Karpas-422 (cell line): ENCODE data around the gene MARCHF3. TPM values are rescaled to one million over a fixed set of nuclear protein-coding genes. Genes with fewer than 3 reads are reported as not detected.

ENCODE experiments used
- DNase-seq: peaks from one replicate; pipeline ENCODE4 v3.0.0-alpha.2; 2015
- H2AFZ ChIP-seq: fragments of 200-600 bp; sonication (generic); 2 replicates; pipeline ENCODE4 v1.6.1; 2014; ENCODE audit warnings: antibody characterized with exemption, low read length, mixed read lengths
- H3K27ac ChIP-seq: fragments of 200-600 bp; sonication (generic); 2 replicates; pipeline ENCODE4 v1.5.1; 2014; ENCODE audit warnings: mild to moderate bottlenecking, low read length, moderate library complexity
- H3K27me3 ChIP-seq: fragments of 200-600 bp; sonication (generic); 2 replicates; pipeline ENCODE4 v1.6.1; 2014; ENCODE audit warnings: low read length, mixed read lengths
- H3K36me3 ChIP-seq: fragments of 200-600 bp; sonication (generic); 2 replicates; pipeline ENCODE4 v1.6.1; 2014; ENCODE audit warnings: low read length, mixed read lengths; ENCODE audit not compliant: insufficient read depth
- H3K4me1 ChIP-seq: fragments of 200-600 bp; sonication (generic); 2 replicates; pipeline ENCODE4 v1.6.1; 2014; ENCODE audit warnings: mild to moderate bottlenecking, low read length, mixed read lengths
- H3K4me2 ChIP-seq: fragments of 200-600 bp; sonication (generic); 2 replicates; pipeline ENCODE4 v1.6.1; 2014; ENCODE audit warnings: low read length, low read depth, mild to moderate bottlenecking; ENCODE audit not compliant: poor library complexity, severe bottlenecking
- H3K4me3 ChIP-seq: fragments of 200-600 bp; sonication (generic); 2 replicates; pipeline ENCODE4 v1.5.1; 2014; ENCODE audit warnings: mild to moderate bottlenecking, antibody characterized with exemption, low read length, mixed read lengths
- H3K79me2 ChIP-seq: fragments of 200-600 bp; sonication (generic); 2 replicates; pipeline ENCODE4 v1.6.1; 2014; ENCODE audit warnings: mild to moderate bottlenecking, low read length, mixed read lengths
- H3K9ac ChIP-seq: fragments of 200-600 bp; sonication (generic); 2 replicates; pipeline ENCODE4 v1.6.0; 2014; ENCODE audit warnings: low read length
- H3K9me2 ChIP-seq: fragments of 200-600 bp; sonication (generic), shearing (Covaris generic); replicated peaks from 2 replicates; pipeline ENCODE4 v1.6.0; 2014; ENCODE audit warnings: mild to moderate bottlenecking, low read length, moderate library complexity; ENCODE audit not compliant: insufficient read depth
- H3K9me3 ChIP-seq: fragments of 300-700, 200-600 bp; sonication (generic); 2 replicates; pipeline ENCODE4 v1.6.1; 2014; ENCODE audit warnings: low read length, mixed read lengths
- H4K20me1 ChIP-seq: fragments of 200-600 bp; sonication (generic); 2 replicates; pipeline ENCODE4 v1.6.1; 2014; ENCODE audit warnings: mild to moderate bottlenecking, antibody characterized with exemption, low read length, low read depth; ENCODE audit not compliant: insufficient read depth
- total RNA-seq: library from RNA; depleted of rRNA; stranded (reverse); fragments of >200 nt; shearing (Covaris generic); gene quantifications from 2 replicates; pipeline ENCODE4 v1.2.3, GENCODE V29; 2014; ENCODE audit warnings: low replicate concordance

Gene MARCHF3
- total RNA-seq, 1 experiment from 2014 or later, result 0.56 TPM

DNA sequence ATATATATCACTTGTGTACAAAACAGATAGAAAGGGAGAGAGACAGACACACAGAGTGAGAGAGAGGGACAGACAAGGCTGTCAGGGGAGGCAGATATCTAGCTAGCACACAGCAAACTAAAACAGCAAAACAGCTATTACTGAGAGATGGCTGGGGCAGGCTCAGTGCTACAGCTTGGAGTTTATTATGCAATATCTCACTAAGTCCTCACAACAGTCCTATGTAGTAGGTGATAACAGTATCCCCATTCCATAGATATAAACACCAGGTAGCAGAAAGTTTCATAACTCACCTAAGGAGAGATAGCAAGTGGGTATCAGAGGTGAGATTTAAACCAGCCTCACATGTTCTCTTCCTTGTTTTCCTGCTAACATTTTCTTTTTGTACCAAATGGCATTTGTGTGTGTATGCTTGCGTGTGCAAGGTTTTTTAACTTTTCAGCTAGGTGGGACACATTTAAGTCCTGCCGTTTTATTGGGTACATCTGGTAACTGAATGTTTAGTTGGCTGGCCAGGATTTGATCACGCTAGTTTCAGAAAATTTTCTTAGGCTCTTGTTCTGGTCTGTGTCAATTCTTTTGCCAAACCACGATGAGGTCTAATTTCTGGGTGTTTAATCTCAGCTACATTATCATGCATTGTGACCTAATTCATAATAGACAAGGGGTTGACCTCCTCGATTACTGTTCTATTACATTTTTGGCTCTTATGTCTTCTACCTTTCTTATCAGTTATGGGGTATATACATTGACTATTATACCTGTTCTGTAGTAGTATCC lies 148.3 kb downstream of the MARCHF3 start:
- no peaks in the 10 kb centered on the region for H3K9me2 ChIP-seq
- H3K4me1 ChIP-seq, result no peaks in the 10 kb centered on the region
- no peaks in the 10 kb centered on the region for H3K27me3 ChIP-seq
- H3K79me2 ChIP-seq, result no peaks in the 10 kb centered on the region
- no peaks in the 10 kb centered on the region for H3K9me3 ChIP-seq
- H3K4me2 ChIP-seq, result no peak overlapping the region
- no peaks in the 10 kb centered on the region for H4K20me1 ChIP-seq
- no peak for DNase-seq
- no peaks in the 10 kb centered on the region for H3K36me3 ChIP-seq
- no peak overlapping the region for H3K27ac ChIP-seq
- H2AFZ ChIP-seq, result no peak overlapping the region
- H3K9ac ChIP-seq, result no peak overlapping the region
- H3K4me3 ChIP-seq, result no peak overlapping the region

DNA sequence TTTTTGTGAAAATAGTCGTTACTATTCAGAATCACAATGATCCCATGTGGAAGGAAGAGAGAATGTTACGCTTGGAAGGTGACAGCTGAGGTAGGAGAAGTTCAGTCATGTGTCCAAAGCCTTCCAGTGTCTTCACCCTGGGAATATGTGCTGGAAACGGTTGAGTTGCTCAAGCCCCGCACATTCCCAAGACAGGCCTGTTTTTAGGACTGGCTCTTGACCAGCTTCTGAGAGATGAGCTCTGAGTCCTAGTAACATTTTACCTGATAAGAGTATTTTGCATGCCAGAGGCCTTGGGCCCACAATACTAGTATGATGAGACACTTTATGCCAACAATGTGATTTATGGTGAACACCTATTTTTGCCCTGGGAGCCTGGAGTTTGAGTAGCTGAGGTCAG lies 151.7 kb downstream of the MARCHF3 start:
- Histone ChIP-seq H3K27ac (no peak overlapping the region), H3K9ac (no peak overlapping the region), H3K4me3 (no peak overlapping the region), H3K27me3 (no peaks in the 10 kb centered on the region), H3K9me3 (no peaks in the 10 kb centered on the region), H2AFZ (no peak overlapping the region), H3K4me1 (no peaks in the 10 kb centered on the region), H3K79me2 (no peaks in the 10 kb centered on the region), H4K20me1 (no peaks in the 10 kb centered on the region), H3K9me2 (no peaks in the 10 kb centered on the region), H3K4me2 (no peak overlapping the region), H3K36me3 (no peaks in the 10 kb centered on the region)
- no peak for DNase-seq

DNA sequence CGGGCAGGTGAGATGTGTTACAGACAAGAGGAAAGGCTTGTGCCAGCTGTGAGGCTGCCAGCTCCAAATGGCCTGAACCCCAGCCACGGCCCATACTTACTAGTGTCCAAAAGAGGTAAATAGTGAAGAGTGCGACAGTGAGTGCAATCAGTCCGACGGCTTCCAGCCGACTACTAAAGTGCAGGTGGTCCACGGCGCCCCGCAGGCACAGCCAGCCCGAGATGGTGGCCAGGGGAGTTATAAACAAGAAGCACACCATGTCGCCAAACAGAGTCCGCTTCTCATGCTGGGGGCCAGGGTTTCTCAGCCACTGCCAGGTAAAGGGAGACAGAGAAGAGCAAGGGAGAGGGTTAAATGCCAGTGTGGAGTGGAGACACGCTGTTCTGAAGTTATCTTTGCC lies 152.3 kb downstream of the MARCHF3 start:
- Histone ChIP-seq H3K4me1 (no peaks in the 10 kb centered on the region), H3K27me3 (no peaks in the 10 kb centered on the region), H3K27ac (no peak overlapping the region), H3K36me3 (no peaks in the 10 kb centered on the region), H3K4me3 (no peak overlapping the region), H4K20me1 (no peaks in the 10 kb centered on the region), H3K79me2 (no peaks in the 10 kb centered on the region), H3K9me2 (no peaks in the 10 kb centered on the region), H2AFZ (no peak overlapping the region), H3K9me3 (no peaks in the 10 kb centered on the region), H3K9ac (no peak overlapping the region), H3K4me2 (no peak overlapping the region)
- no peak for DNase-seq

DNA sequence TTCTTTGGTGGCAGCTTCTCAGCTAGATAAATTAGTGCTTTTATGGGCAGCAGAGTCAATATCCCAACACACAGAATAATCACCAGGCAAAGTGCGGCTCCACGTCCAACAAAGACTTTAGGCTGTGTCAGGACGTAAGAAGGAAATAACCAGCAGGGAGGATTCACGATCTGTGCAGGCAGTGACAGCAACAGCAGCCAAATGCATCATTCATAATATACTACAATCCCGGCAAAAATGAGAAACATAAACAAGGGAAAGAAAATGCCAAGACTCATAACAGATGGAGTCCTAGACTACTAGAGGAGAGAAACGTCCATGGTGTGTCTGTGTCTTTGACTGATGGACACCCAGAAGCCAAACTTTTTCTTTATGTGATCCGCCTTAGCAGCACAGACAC lies 152.8 kb downstream of the MARCHF3 start:
- no peaks in the 10 kb centered on the region for H3K9me2 ChIP-seq
- H2AFZ ChIP-seq, result no peak overlapping the region
- no peak for DNase-seq
- H3K9me3 ChIP-seq, result no peaks in the 10 kb centered on the region
- H3K27me3 ChIP-seq, result no peaks in the 10 kb centered on the region
- no peak overlapping the region for H3K27ac ChIP-seq
- no peak overlapping the region for H3K4me2 ChIP-seq
- no peak overlapping the region for H3K9ac ChIP-seq
- H4K20me1 ChIP-seq, result no peaks in the 10 kb centered on the region
- no peaks in the 10 kb centered on the region for H3K36me3 ChIP-seq
- peaks cover under 1% of the 10 kb centered on the region for H3K4me1 ChIP-seq
- H3K4me3 ChIP-seq, result no peak overlapping the region
- no peaks in the 10 kb centered on the region for H3K79me2 ChIP-seq

DNA sequence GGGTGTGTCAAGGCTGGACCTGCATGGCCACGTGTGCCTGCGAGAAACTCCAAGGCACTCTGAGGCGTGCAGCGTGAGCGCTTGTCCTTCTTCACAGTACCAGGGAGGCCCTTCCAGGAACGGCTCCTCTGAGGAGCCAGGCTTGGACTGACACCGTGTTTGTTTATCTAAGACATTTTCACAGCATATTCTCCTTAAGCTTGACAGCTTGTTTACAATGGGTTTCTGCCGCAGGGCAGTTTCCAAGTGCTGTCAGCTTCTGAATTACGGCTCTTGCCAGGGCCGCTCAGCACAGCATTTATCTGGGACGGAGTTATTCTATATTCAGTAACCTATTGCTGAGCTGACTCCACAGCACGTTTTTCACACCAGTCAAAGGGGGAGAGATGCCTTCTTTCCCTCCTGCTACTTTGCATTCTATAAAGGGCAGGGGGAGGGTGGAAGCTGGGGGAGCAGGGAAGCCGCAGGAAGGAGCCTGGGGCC lies 155.0 kb downstream of the MARCHF3 start:
- H3K9me3 ChIP-seq, result no peaks in the 10 kb centered on the region
- H3K4me2 ChIP-seq, result no peak overlapping the region
- H3K27ac ChIP-seq, result no peak overlapping the region
- H3K27me3 ChIP-seq, result no peaks in the 10 kb centered on the region
- peaks cover 6% of the 10 kb centered on the region for H3K4me1 ChIP-seq
- H3K36me3 ChIP-seq, result no peaks in the 10 kb centered on the region
- no peak overlapping the region for H2AFZ ChIP-seq
- H3K9ac ChIP-seq, result no peak overlapping the region
- DNase-seq, result no peak
- no peaks in the 10 kb centered on the region for H3K79me2 ChIP-seq
- no peaks in the 10 kb centered on the region for H4K20me1 ChIP-seq
- no peak overlapping the region for H3K4me3 ChIP-seq
- H3K9me2 ChIP-seq, result no peaks in the 10 kb centered on the region

DNA sequence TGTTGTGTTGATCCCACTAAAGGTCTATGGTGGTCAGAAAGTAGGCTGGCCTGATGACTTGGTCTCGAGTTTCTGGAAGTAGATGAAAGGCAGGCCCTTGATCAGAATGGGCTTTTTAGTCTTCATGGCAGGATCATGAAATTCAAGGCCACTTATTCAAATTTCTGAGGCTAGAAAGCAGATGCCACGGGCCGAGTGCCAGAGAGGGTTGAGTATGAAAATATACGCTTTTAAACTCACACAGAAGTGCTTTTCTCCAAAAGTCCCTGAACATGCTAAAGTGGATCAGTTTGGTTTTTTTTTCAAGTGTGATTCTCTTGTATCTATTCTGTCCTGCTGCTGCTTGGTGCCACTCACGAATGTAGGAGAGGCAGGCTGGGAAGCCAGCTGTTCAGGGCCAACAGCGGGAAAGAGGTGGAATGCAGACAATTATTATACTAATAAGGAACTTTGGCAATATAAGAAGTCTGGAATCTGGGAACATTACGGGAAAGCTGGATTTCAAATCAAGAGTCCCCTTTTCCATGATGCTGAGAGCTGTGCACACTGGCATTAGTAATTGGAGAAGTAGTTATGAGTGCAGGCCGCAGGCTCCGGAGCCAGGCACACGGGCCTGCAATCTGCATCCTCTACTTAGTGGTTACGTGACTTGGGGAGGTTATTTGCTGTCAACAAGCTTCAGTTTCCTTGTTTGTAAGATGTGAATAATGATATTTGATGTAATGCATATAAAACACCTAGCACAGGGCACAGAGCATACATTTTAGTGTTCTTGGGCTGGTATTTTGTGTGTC lies 157.6 kb downstream of the MARCHF3 start:
- H3K4me2 ChIP-seq, result no peak overlapping the region
- H3K36me3 ChIP-seq, result no peaks in the 10 kb centered on the region
- no peak overlapping the region for H3K27ac ChIP-seq
- no peak for DNase-seq
- no peaks in the 10 kb centered on the region for H3K9me2 ChIP-seq
- H3K79me2 ChIP-seq, result no peaks in the 10 kb centered on the region
- no peak overlapping the region for H3K9ac ChIP-seq
- H3K4me1 ChIP-seq, result peaks cover 6% of the 10 kb centered on the region
- no peaks in the 10 kb centered on the region for H4K20me1 ChIP-seq
- H3K4me3 ChIP-seq, result no peak overlapping the region
- H3K9me3 ChIP-seq, result no peaks in the 10 kb centered on the region
- H3K27me3 ChIP-seq, result no peaks in the 10 kb centered on the region
- H2AFZ ChIP-seq, result no peak overlapping the region

DNA sequence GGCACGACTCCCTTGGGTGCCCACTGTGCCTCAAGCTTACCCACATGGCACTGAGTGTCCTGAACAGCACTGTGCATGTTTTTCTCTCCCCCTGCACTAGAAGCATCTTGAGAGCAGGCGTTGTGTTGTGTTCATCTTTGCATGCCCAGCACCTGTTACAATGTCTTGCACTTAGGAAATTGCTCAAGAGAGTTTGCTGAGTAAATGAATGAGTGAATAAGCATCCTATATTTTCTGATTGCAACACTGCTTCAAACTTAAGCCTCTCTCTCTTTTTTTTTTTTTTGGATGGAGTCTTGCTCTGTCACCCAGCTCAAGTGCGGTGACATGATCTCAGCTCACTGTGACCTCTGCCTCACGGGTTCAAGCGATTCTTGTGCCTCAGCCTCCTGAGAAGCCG lies 158.9 kb downstream of the MARCHF3 start:
- Histone ChIP-seq H4K20me1 (no peaks in the 10 kb centered on the region), H3K27ac (no peak overlapping the region), H3K79me2 (no peaks in the 10 kb centered on the region), H3K4me3 (no peak overlapping the region), H3K9ac (no peak overlapping the region), H3K36me3 (no peaks in the 10 kb centered on the region), H3K9me2 (no peaks in the 10 kb centered on the region), H2AFZ (no peak overlapping the region), H3K9me3 (no peaks in the 10 kb centered on the region), H3K27me3 (no peaks in the 10 kb centered on the region), H3K4me1 (peaks cover 6% of the 10 kb centered on the region), H3K4me2 (no peak overlapping the region)
- no peak for DNase-seq

DNA sequence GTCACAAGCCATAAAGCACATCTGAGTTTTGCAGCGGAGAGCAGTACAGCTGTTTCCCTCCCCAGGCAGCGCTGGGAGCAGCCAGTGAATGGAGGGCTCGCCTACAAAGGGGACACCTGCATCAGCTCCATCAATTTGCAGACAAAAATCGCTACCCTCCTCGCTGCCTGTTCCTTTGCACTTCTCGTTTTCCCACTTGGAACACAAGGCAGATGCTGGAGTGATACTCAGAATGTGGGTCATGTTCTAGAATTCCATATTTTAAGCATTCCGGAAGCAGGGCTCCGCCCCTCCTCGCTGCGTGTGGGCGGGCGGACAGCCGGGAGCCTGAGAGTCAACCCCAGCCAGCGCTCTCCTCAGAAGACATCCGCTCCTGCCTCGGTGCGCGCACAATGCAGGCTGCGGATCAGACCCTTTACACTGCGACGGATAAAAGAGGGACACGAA lies 161.3 kb downstream of the MARCHF3 start:
- H3K4me3 ChIP-seq, result no peak overlapping the region
- H3K4me2 ChIP-seq, result no peak overlapping the region
- H3K27ac ChIP-seq, result no peak overlapping the region
- H3K9ac ChIP-seq, result no peak overlapping the region
- H4K20me1 ChIP-seq, result no peaks in the 10 kb centered on the region
- no peaks in the 10 kb centered on the region for H3K27me3 ChIP-seq
- H3K36me3 ChIP-seq, result peaks cover 8% of the 10 kb centered on the region; the same call in 1 of the 2 replicates
- no peaks in the 10 kb centered on the region for H3K9me2 ChIP-seq
- H2AFZ ChIP-seq, result no peak overlapping the region
- no peaks in the 10 kb centered on the region for H3K79me2 ChIP-seq
- no peak for DNase-seq
- H3K4me1 ChIP-seq, result peaks cover 6% of the 10 kb centered on the region
- no peaks in the 10 kb centered on the region for H3K9me3 ChIP-seq
